ENCODE results near the gene ITPR2.
"Not testable (repeated sequence)": the region's sequence is repeated elsewhere in the genome, so short reads cannot be mapped to it uniquely, and the experiment has no call there.

Gene ITPR2

GRCh38 chr12:26520109-26520508 lies 312.9 kb downstream of the ITPR2 start:
- no peak for DNase-seq
- intact Hi-C loops (cut with DNase I; ENCODE audit: low total_unique reads): loop anchor here (10.0 kb wide), 2 partner anchors 225 to 405 kb away; no protein-coding TSS in a partner anchor
- Histone ChIP-seq H3K27ac (no peak overlapping the region), H3K4me1 (peaks cover 0 to 11% (median 3%) of the 10 kb centered on the region in 4 donors), H3K27me3 (no peaks in the 10 kb centered on the region), H3K36me3 (no peaks in the 10 kb centered on the region), H3K4me3 (no peak overlapping the region), H3K9me3 (peaks cover 0 to 7% (median 4%) of the 10 kb centered on the region in 3 donors)
- no peak for TF ChIP-seq CTCF (IDR thresholded peaks at IDR 0.05)

- no peak for TF ChIP-seq CTCF (IDR thresholded peaks at IDR 0.05)
- intact Hi-C loops (cut with DNase I; ENCODE audit: low total_unique reads): no loop called here
- H3K36me3 ChIP-seq: no peaks in the 10 kb centered on the region
- no peaks in the 10 kb centered on the region for H3K27me3 ChIP-seq
- no peak overlapping the region for H3K27ac ChIP-seq
- H3K4me1 ChIP-seq: peaks cover 0 to 11% (median 3%) of the 10 kb centered on the region in 4 donors
- H3K4me3 ChIP-seq: no peak overlapping the region
- H3K9me3 ChIP-seq: peaks cover 0 to 4% (median 0%) of the 10 kb centered on the region in 3 donors
- no peak for DNase-seq
These were observed 313.5 kb downstream of the ITPR2 start for GRCh38 chr12:26519462-26519861.

- H3K9me3 ChIP-seq; DNase-seq; intact Hi-C loops (cut with DNase I; ENCODE audit: low total_unique reads); H3K36me3 ChIP-seq; H3K27ac ChIP-seq; H3K27me3 ChIP-seq; H3K4me3 ChIP-seq; H3K4me1 ChIP-seq: not testable (repeated sequence)
These were observed 315.7 kb downstream of the ITPR2 start for GRCh38 chr12:26517320-26517719.

GRCh38 chr12:26514364-26514763 lies 318.6 kb downstream of the ITPR2 start:
- Histone ChIP-seq H3K36me3 (no peaks in the 10 kb centered on the region), H3K4me3 (no peak overlapping the region), H3K4me1 (no peaks in the 10 kb centered on the region), H3K27ac (no peak overlapping the region), H3K9me3 (peaks cover 0 to 4% (median 0%) of the 10 kb centered on the region in 3 donors), H3K27me3 (no peaks in the 10 kb centered on the region)
- TF ChIP-seq CTCF (IDR thresholded peaks at IDR 0.05): no peak
- no peak for DNase-seq
- intact Hi-C loops (cut with DNase I; ENCODE audit: low total_unique reads): no loop called here

- Histone ChIP-seq H3K27me3 (no peaks in the 10 kb centered on the region), H3K4me1 (no peaks in the 10 kb centered on the region), H3K27ac (no peak overlapping the region), H3K9me3 (no peaks in the 10 kb centered on the region), H3K36me3 (no peaks in the 10 kb centered on the region), H3K4me3 (no peak overlapping the region)
- no peak for DNase-seq
- intact Hi-C loops (cut with DNase I; ENCODE audit: low total_unique reads): no loop called here
- no peak for TF ChIP-seq CTCF (IDR thresholded peaks at IDR 0.05)
These were observed 319.5 kb downstream of the ITPR2 start for GRCh38 chr12:26513363-26514043.

GRCh38 chr12:26512213-26512612 lies 320.8 kb downstream of the ITPR2 start:
- H3K9me3 ChIP-seq: no peaks in the 10 kb centered on the region
- H3K4me1 ChIP-seq: no peaks in the 10 kb centered on the region
- no peak overlapping the region for H3K27ac ChIP-seq
- no peak overlapping the region for H3K4me3 ChIP-seq
- intact Hi-C loops (cut with DNase I; ENCODE audit: low total_unique reads): no loop called here
- no peak for TF ChIP-seq CTCF (IDR thresholded peaks at IDR 0.05)
- no peaks in the 10 kb centered on the region for H3K27me3 ChIP-seq
- H3K36me3 ChIP-seq: no peaks in the 10 kb centered on the region
- no peak for DNase-seq

All from tibial artery (tissue), 4 donors.